Heart right ventricle (tissue), 16 donors: Measurements from ENCODE around the gene SKP2. TPM values are rescaled to one million over a fixed set of nuclear protein-coding genes. Genes with fewer than 3 reads are reported as not detected.

Experiments used
- ATAC-seq, 8 donors: fragments of 200-7000 bp; cut with Tn5 transposase; one replicate each; pipeline ENCODE4 v1.9.1; 2020; ENCODE audit warnings: mild to moderate bottlenecking in 8 of 8, moderate library complexity in 8 of 8, moderate number of reproducible peaks in 1 of 8
- DNase-seq, 2 donors: peaks; one replicate each; pipeline ENCODE4 v3.0.0-alpha.2; 2020
- H3K27ac ChIP-seq, 10 donors: fragments of 200-600 bp; sonication (generic) in 2 of 10; one replicate each; pipeline versions ENCODE4 v1.5.0 to v1.8.0; 2020 to 2022; ENCODE audit warnings: mild to moderate bottlenecking in 3 of 10
- H3K27me3 ChIP-seq, 7 donors: fragments of 200-600 bp; one replicate each; pipeline ENCODE4 v1.8.0; 2021 to 2022; ENCODE audit warnings: mild to moderate bottlenecking in 2 of 7
- H3K36me3 ChIP-seq, 9 donors: fragments of 200-600 bp; sonication (generic) in 1 of 9; one replicate each; pipeline versions ENCODE4 v1.5.0 to v1.8.0; 2020 to 2022; ENCODE audit warnings: mild to moderate bottlenecking in 2 of 9
- H3K4me1 ChIP-seq, 9 donors: fragments of 200-600 bp; sonication (generic) in 1 of 9; one replicate each; pipeline versions ENCODE4 v1.5.0 to v1.8.0; 2020 to 2022; ENCODE audit warnings: mild to moderate bottlenecking in 4 of 9
- H3K4me3 ChIP-seq, 10 donors: fragments of 200-600 bp; sonication (generic) in 2 of 10; one replicate each; pipeline versions ENCODE4 v1.5.0 to v1.8.0; 2020 to 2022; ENCODE audit warnings: mild to moderate bottlenecking in 7 of 10, moderate library complexity in 2 of 10
- H3K9me3 ChIP-seq, 11 donors: fragments of 200-600 bp in 10 of 11; sonication (generic) in 2 of 11; one replicate each; pipeline versions ENCODE4 v1.5.0 to v1.8.0; 2013 to 2022; ENCODE audit warnings: mild to moderate bottlenecking in 2 of 11, control low read depth in 1 of 11, moderate library complexity in 1 of 11
- CTCF ChIP-seq, 9 donors: fragments of 200-600 bp; sonication (generic) in 2 of 9; IDR thresholded peaks; one replicate each; pipeline versions ENCODE4 v1.5.0 to v1.8.0; 2021 to 2022; ENCODE audit warnings: antibody characterized with exemption in 9 of 9, mild to moderate bottlenecking in 5 of 9, moderate library complexity in 1 of 9
- WGBS, 2 donors: extraction: QIAGEN DNeasy Blood & Tissue Kit; methylation state at CpG; one replicate each; pipeline ENCODE4 v1.1.7; 2013; ENCODE audit warnings: inconsistent platforms in 1 of 2; 5-methylcytosine and 5-hydroxymethylcytosine counted together
- intact Hi-C, 10 donors: fragments of 100-400 bp; cut with DNase I; formaldehyde crosslinking; loops; one replicate each; pipeline versions ENCODE4 v1.11.1 to v1.14.2; 2022
- polyA plus RNA-seq, 2 donors: library from polyadenylated mRNA; stranded (reverse); fragments of 200-250 nt; gene quantifications; one replicate each; pipeline ENCODE4 v1.2.3, GENCODE V29; 2013
- total RNA-seq, 10 donors: library from RNA; stranded (reverse); fragmentation: NEBNext Ultra II Directional in 3 of 10; extraction: Animal tissue kit (Norgen Biotek cat#: 25700) in 3 of 10; gene quantifications; one replicate each; pipeline versions ENCODE4 v1.2.1 to v1.2.4, GENCODE V29; 2021 to 2023
- donor health status: Arrhythmogenic right ventricular cardiomyopathy.
- donor health status: ischemic (EF 13 %, LVEDD 7.1; RV severe dilation, severe dysfunction).
- donor health status: healthy with polysubstance abuse.
- donor health status: DM: no; HTN: yes; CAD: no.
- donor health status: DM: no; HTN: no; CAD: no.
- donor health status: ischemic (EF 25% LVEDD 6.9; RV normal size, moderate dysfunction).
- donor health status: ischemic (EF 25% LVEDD 5.7; RV mildly dilated, moderate dysfunction).
- donor health status: healthy.
- donor health status: DM: yes; HTN: yes; CAD: no.
- donor health status: Ischemic cardiomyopathy.
- donor health status: ischemic (EF 35%, LVEDD 5.7; RV mildly dilated, moderate dysfunction).
- donor health status: nonischemic (EF 11% LVEDD 7.7; RV severe dilation, severe dysfunction).
- donor health status: DM: yes; HTN: yes; CAD: no.
- donor health status: PGD.
- donor health status: ischemic (EF 29% LVEDD 5.4; RV normal size, mild dysfunction).
- donor health status: nonischemic (EF 23%, LVEDD 6.1; RV moderate dilation, normal function).

The SKP2 gene
- total and polyA plus RNA-seq, 12 donors: 1.5 to 9.5 (median 5.2) TPM

- WGBS, 2 donors: 62 to 73% methylated on average over 2 of the region's 2 CpGs
- Histone ChIP-seq H3K27me3 (no peaks in the 10 kb centered on the region), H3K4me1 (peaks cover 0 to 17% (median 10%) of the 10 kb centered on the region in 9 donors), H3K9me3 (no peaks in the 10 kb centered on the region), H3K27ac (no peak overlapping the region), H3K4me3 (no peak overlapping the region), H3K36me3 (peaks cover 0 to 89% (median 31%) of the 10 kb centered on the region in 9 donors)
- ATAC-seq (no peak), DNase-seq (no peak)
- intact Hi-C loops: no loop called here
- TF ChIP-seq CTCF (IDR thresholded peaks at IDR 0.05): no peak
These were observed 47.7 kb downstream of the SKP2 start for GRCh38 chr5:36199620-36200019.

GRCh38 chr5:36200513-36200912 lies 48.6 kb downstream of the SKP2 start:
- 82 to 84% methylated on average over 4 of the region's 4 CpGs for WGBS, 2 donors
- Histone ChIP-seq H3K9me3 (no peaks in the 10 kb centered on the region), H3K27ac (no peak overlapping the region), H3K4me1 (peaks cover 0 to 17% (median 10%) of the 10 kb centered on the region in 9 donors), H3K27me3 (no peaks in the 10 kb centered on the region), H3K36me3 (peaks cover 0 to 88% (median 28%) of the 10 kb centered on the region in 9 donors), H3K4me3 (no peak overlapping the region)
- intact Hi-C loops: no loop called here
- DNase-seq (no peak), ATAC-seq (no peak)
- TF ChIP-seq CTCF (IDR thresholded peaks at IDR 0.05): no peak

GRCh38 chr5:36202521-36202961 lies 50.6 kb downstream of the SKP2 start:
- intact Hi-C loops: no loop called here
- no peak overlapping the region for H3K4me3 ChIP-seq
- peaks cover 0 to 17% (median 10%) of the 10 kb centered on the region in 9 donors for H3K4me1 ChIP-seq
- no peaks in the 10 kb centered on the region for H3K27me3 ChIP-seq
- peak in 6 of 8 donors; percentile 52 to 97 (median 86) for ATAC-seq
- DNase-seq: no peak
- H3K9me3 ChIP-seq: no peaks in the 10 kb centered on the region
- peak overlapping the region in 5 of 10 donors; percentile 2 to 26 (median 7) for H3K27ac ChIP-seq
- 31 to 39% methylated on average over 3 of the region's 3 CpGs for WGBS, 2 donors
- TF ChIP-seq CTCF (IDR thresholded peaks at IDR 0.05): no peak
- peaks cover 0 to 88% (median 12%) of the 10 kb centered on the region in 9 donors for H3K36me3 ChIP-seq

- DNase-seq: no peak
- H3K27ac ChIP-seq: no peak overlapping the region
- peaks cover 0 to 17% (median 10%) of the 10 kb centered on the region in 9 donors for H3K4me1 ChIP-seq
- no peaks in the 10 kb centered on the region for H3K9me3 ChIP-seq
- intact Hi-C loops: no loop called here
- TF ChIP-seq CTCF (IDR thresholded peaks at IDR 0.05): no peak
- 92 to 96% methylated on average over 2 of the region's 2 CpGs for WGBS, 2 donors
- peaks cover 0 to 83% (median 4%) of the 10 kb centered on the region in 9 donors for H3K36me3 ChIP-seq
- no peak overlapping the region for H3K4me3 ChIP-seq
- no peaks in the 10 kb centered on the region for H3K27me3 ChIP-seq
- ATAC-seq: no peak
These were observed 53.4 kb downstream of the SKP2 start for GRCh38 chr5:36205329-36205728.
